Panc1 (cell line): ENCODE measurements around the gene C2orf76. TPM values are rescaled to one million over a fixed set of nuclear protein-coding genes. Genes with fewer than 3 reads are reported as not detected.

Experiments used
- ATAC-seq: fragments of 200-7000 bp; cut with Tn5 transposase; 2 replicates; pipeline ENCODE4 v1.9.1; 2020; ENCODE audit warnings: mild to moderate bottlenecking, moderate library complexity
- BruUV-seq: library from RNA; stranded (reverse); fragments of 400-500 nt; replicated peaks from 2 replicates; lab custom pipeline; 2021; lab: Mats Ljungman, UMichigan
- CTCF ChIA-PET: fragments of 300-600 bp; sonication (Branson Sonifier 250); formaldehyde crosslinking; loops from one replicate; lab custom pipeline; 2022; ENCODE audit warnings: antibody characterized with exemption; lab: Charles Lee
- POLR2A ChIA-PET: fragments of 300-600 bp; sonication (Branson Sonifier 250); formaldehyde crosslinking; loops from one replicate; lab custom pipeline; 2022; ENCODE audit warnings: antibody characterized with exemption; lab: Charles Lee
- DNase-seq: peaks from one replicate; pipeline ENCODE4 v3.0.0-alpha.2; 2010; ENCODE audit warnings: low read depth, low spot score
- H3K27ac ChIP-seq: 2 replicates; pipeline ENCODE4 v1.5.1; 2011; ENCODE audit warnings: mild to moderate bottlenecking, low read length, inconsistent platforms
- H3K27me3 ChIP-seq: fragments of 200-500 bp; sonication (Bioruptor generic); 2 replicates; pipeline ENCODE4 v1.6.0; 2014; ENCODE audit warnings: low read length, inconsistent platforms; ENCODE audit not compliant: control insufficient read depth, insufficient read depth
- H3K36me3 ChIP-seq: fragments of 200-500 bp; sonication (Bioruptor generic); 2 replicates; pipeline ENCODE4 v1.5.1; 2014; ENCODE audit warnings: inconsistent platforms, mild to moderate bottlenecking, low read length, moderate library complexity; ENCODE audit not compliant: control insufficient read depth, insufficient read depth
- H3K4me1 ChIP-seq: 2 replicates; pipeline ENCODE4 v1.5.1; 2011; ENCODE audit warnings: inconsistent platforms, mild to moderate bottlenecking, low read length, moderate library complexity; ENCODE audit not compliant: control insufficient read depth, insufficient read depth
- H3K4me3 ChIP-seq, 2 experiments: 2 replicates each; pipeline ENCODE4 v1.5.1; 2011 to 2012; ENCODE audit warnings: low read depth in 2 of 2, low read length in 2 of 2, mild to moderate bottlenecking in 2 of 2, inconsistent platforms in 1 of 2, moderate library complexity in 1 of 2
- H3K9me3 ChIP-seq: fragments of 200-500 bp; sonication (Bioruptor generic); 2 replicates; pipeline ENCODE4 v1.5.1; 2014; ENCODE audit warnings: low read depth, mild to moderate bottlenecking, inconsistent platforms, low read length, moderate library complexity; ENCODE audit not compliant: control insufficient read depth, insufficient read depth
- CTCF ChIP-seq: fragments of 450-650 bp; IDR thresholded peaks from 2 replicates; pipeline ENCODE4 v1.5.1; 2017; ENCODE audit warnings: mild to moderate bottlenecking
- POLR2AphosphoS5 ChIP-seq: IDR thresholded peaks from 2 replicates; pipeline ENCODE4 v1.6.1; 2012; ENCODE audit warnings: mild to moderate bottlenecking, low read depth, low read length, moderate library complexity
- SIN3A ChIP-seq: IDR thresholded peaks from 2 replicates; pipeline ENCODE4 v1.6.1; 2012; ENCODE audit warnings: low read depth, mild to moderate bottlenecking, low read length, moderate library complexity, borderline replicate concordance; ENCODE audit not compliant: insufficient read depth
- TCF7L2 ChIP-seq: IDR thresholded peaks from 2 replicates; pipeline ENCODE4 v1.6.1; 2011; ENCODE audit warnings: mild to moderate bottlenecking, low read depth, low read length, inconsistent platforms
- in situ Hi-C: cut with HindIII; loops from 2 replicates; pipeline ENCODE4 v1.10.0; 2016; ENCODE audit warnings: low sequenced_read_pairs, low pct_unique_long_range_greater_than_20kb
- intact Hi-C: fragments of 100-400 bp; cut with micrococcal nuclease; formaldehyde crosslinking; loops from one replicate; pipeline ENCODE4 v1.10.0; 2022; ENCODE audit not compliant: unreplicated experiment
- total RNA-seq: library from RNA; stranded (reverse); gene quantifications from one replicate; pipeline ENCODE4 v1.2.1, GENCODE V29; 2021; ENCODE audit not compliant: unreplicated experiment
- TF ChIP-seq, protein P1 (sequence below), 2 experiments: IDR thresholded peaks; 2 replicates each; pipeline ENCODE4 v1.6.1; 2011 to 2012; ENCODE audit warnings: low read depth in 2 of 2, control low read depth in 1 of 2, low read length in 1 of 2, mild to moderate bottlenecking in 1 of 2, moderate library complexity in 1 of 2; ENCODE audit not compliant: insufficient read depth in 1 of 2

The C2orf76 gene
- total RNA-seq, 1 experiment from 2014 or later = 22.7 TPM

- Histone ChIP-seq H3K36me3 (no peaks in the 10 kb centered on the region), H3K27ac (no peak overlapping the region), H3K4me3 (no peak overlapping the region), H3K27me3 (no peaks in the 10 kb centered on the region), H3K4me1 (no peaks in the 10 kb centered on the region), H3K9me3 (no peaks in the 10 kb centered on the region)
- DNase-seq (no peak), ATAC-seq (no peak)
- ChIA-PET CTCF (no interaction called here), POLR2A (no interaction called here)
- TF ChIP-seq SIN3A = no peak
- no peak for TF ChIP-seq CTCF
- no peak for TF ChIP-seq TCF7L2
- TF ChIP-seq, protein P1, sequence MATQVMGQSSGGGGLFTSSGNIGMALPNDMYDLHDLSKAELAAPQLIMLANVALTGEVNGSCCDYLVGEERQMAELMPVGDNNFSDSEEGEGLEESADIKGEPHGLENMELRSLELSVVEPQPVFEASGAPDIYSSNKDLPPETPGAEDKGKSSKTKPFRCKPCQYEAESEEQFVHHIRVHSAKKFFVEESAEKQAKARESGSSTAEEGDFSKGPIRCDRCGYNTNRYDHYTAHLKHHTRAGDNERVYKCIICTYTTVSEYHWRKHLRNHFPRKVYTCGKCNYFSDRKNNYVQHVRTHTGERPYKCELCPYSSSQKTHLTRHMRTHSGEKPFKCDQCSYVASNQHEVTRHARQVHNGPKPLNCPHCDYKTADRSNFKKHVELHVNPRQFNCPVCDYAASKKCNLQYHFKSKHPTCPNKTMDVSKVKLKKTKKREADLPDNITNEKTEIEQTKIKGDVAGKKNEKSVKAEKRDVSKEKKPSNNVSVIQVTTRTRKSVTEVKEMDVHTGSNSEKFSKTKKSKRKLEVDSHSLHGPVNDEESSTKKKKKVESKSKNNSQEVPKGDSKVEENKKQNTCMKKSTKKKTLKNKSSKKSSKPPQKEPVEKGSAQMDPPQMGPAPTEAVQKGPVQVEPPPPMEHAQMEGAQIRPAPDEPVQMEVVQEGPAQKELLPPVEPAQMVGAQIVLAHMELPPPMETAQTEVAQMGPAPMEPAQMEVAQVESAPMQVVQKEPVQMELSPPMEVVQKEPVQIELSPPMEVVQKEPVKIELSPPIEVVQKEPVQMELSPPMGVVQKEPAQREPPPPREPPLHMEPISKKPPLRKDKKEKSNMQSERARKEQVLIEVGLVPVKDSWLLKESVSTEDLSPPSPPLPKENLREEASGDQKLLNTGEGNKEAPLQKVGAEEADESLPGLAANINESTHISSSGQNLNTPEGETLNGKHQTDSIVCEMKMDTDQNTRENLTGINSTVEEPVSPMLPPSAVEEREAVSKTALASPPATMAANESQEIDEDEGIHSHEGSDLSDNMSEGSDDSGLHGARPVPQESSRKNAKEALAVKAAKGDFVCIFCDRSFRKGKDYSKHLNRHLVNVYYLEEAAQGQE (IDR thresholded peaks at IDR 0.05; ENCODE audit: insufficient read depth in 1 of 2, low read depth in 2 of 2, low read length in 1 of 2) = no peak
- no peak for TF ChIP-seq POLR2AphosphoS5
- intact Hi-C loops = no loop called here
- in situ Hi-C loops = no loop called here
- no TSS peak for BruUV-seq
Measured at GRCh38 chr2:119280680-119281079, 86.0 kb downstream of the C2orf76 start.

- in situ Hi-C loops = no loop called here
Measured at GRCh38 chr2:119279666-119280065, 87.0 kb downstream of the C2orf76 start.

More at GRCh38 chr2:119279666-119280065, 87.0 kb downstream of the C2orf76 start:
- H3K36me3 ChIP-seq = no peaks in the 10 kb centered on the region
- no peaks in the 10 kb centered on the region for H3K27me3 ChIP-seq
- TF ChIP-seq SIN3A (no peak), CTCF (no peak), POLR2AphosphoS5 (no peak), TCF7L2 (no peak)
- TF ChIP-seq, protein P1 (IDR thresholded peaks at IDR 0.05; ENCODE audit: insufficient read depth in 1 of 2, low read depth in 2 of 2, low read length in 1 of 2) = no peak
- no peak overlapping the region for H3K4me3 ChIP-seq
- intact Hi-C loops = no loop called here
- ChIA-PET POLR2A (no interaction called here), CTCF (no interaction called here)
- no peaks in the 10 kb centered on the region for H3K4me1 ChIP-seq
- ATAC-seq (no peak), DNase-seq (no peak)
- BruUV-seq = no TSS peak
- H3K9me3 ChIP-seq = no peaks in the 10 kb centered on the region
- H3K27ac ChIP-seq = no peak overlapping the region
